B cell (primary cell): Measurements from ENCODE around the gene MEPCE. TPM values are rescaled to one million over a fixed set of nuclear protein-coding genes. Genes with fewer than 3 reads are reported as not detected.

Experiments
- ATAC-seq: fragments of 200-7000 bp; cut with Tn5 transposase; one replicate; pipeline ENCODE4 v1.10.0; 2021; ENCODE audit warnings: low read depth, mild to moderate bottlenecking, moderate number of reproducible peaks, moderate library complexity
- CTCF ChIA-PET: fragments of 350-600 bp; sonication (Branson Sonifier 250); formaldehyde crosslinking; loops from one replicate; lab custom pipeline; 2021; ENCODE audit warnings: antibody characterized with exemption, inconsistent platforms; lab: Charles Lee
- POLR2A ChIA-PET: fragments of 350-600 bp; sonication (Branson Sonifier 250); formaldehyde crosslinking; loops from one replicate; lab custom pipeline; 2021; ENCODE audit warnings: antibody characterized with exemption; lab: Charles Lee
- DNase-seq: peaks from one replicate; pipeline ENCODE4 v3.0.0; 2013
- H2AFZ ChIP-seq: 2 replicates; pipeline ENCODE4 v1.6.1; 2012; ENCODE audit warnings: mild to moderate bottlenecking, low read depth, low read length; ENCODE audit not compliant: insufficient read depth, poor library complexity, severe bottlenecking
- H3K27ac ChIP-seq, 2 donors: 1 replicate in 1 of 2; 2 replicates in 1 of 2; pipeline ENCODE4 v1.5.1; 2012 to 2013; ENCODE audit warnings: low read length in 2 of 2, mild to moderate bottlenecking in 2 of 2, moderate library complexity in 1 of 2
- H3K27me3 ChIP-seq, 4 experiments: fragments of 200-600 bp in 1 of 4; sonication (generic) in 1 of 4; replicated peaks in 1 of 4; 1 replicate in 2 of 4; 2 replicates in 2 of 4; pipeline versions ENCODE4 v1.6.1 to v1.7.0; 2013 to 2016; ENCODE audit warnings: low read length in 3 of 4, mild to moderate bottlenecking in 2 of 4, mixed read lengths in 1 of 4, moderate library complexity in 1 of 4; ENCODE audit not compliant: insufficient read depth in 4 of 4, control insufficient read depth in 3 of 4; ENCODE audit errors: control extremely low read depth in 1 of 4
- H3K36me3 ChIP-seq, 2 experiments: replicated peaks in 1 of 2; 1 replicate in 1 of 2; 2 replicates in 1 of 2; pipeline versions ENCODE4 v1.6.1 to v1.7.1; 2013; ENCODE audit warnings: low read length in 1 of 2; ENCODE audit not compliant: insufficient read depth in 2 of 2, control insufficient read depth in 1 of 2; ENCODE audit errors: control extremely low read depth in 1 of 2, extremely low read depth in 1 of 2
- H3K4me1 ChIP-seq, 2 donors: fragments of 200-600 bp in 1 of 2; sonication (generic) in 1 of 2; 1 replicate in 1 of 2; 2 replicates in 1 of 2; pipeline versions ENCODE4 v1.5.1 to v1.6.1; 2013 to 2017; ENCODE audit warnings: low read length in 2 of 2; ENCODE audit not compliant: control insufficient read depth in 2 of 2, insufficient read depth in 2 of 2
- H3K4me2 ChIP-seq: replicated peaks from 2 replicates; pipeline ENCODE3; 2012; ENCODE audit warnings: mild to moderate bottlenecking, low read depth, low read length; ENCODE audit not compliant: poor library complexity, severe bottlenecking
- H3K4me3 ChIP-seq, 5 experiments: fragments of 200-600 bp in 1 of 5; sonication (generic) in 1 of 5; 1 replicate in 3 of 5; 2 replicates in 2 of 5; pipeline versions ENCODE4 v1.5.1 to v1.7.0; 2011 to 2016; ENCODE audit warnings: low read length in 4 of 5, mild to moderate bottlenecking in 4 of 5, low read depth in 2 of 5, control low read depth in 1 of 5, moderate library complexity in 1 of 5; ENCODE audit not compliant: insufficient read depth in 1 of 5; ENCODE audit errors: control extremely low read depth in 1 of 5, extremely low read depth in 1 of 5
- H3K79me2 ChIP-seq: fragments of 200-600 bp; sonication (generic); one replicate; pipeline ENCODE4 v1.6.0; 2016; ENCODE audit warnings: low read length; ENCODE audit not compliant: control insufficient read depth, insufficient read depth
- H3K9ac ChIP-seq: fragments of 200-600 bp; sonication (generic); 2 replicates; pipeline ENCODE4 v1.6.1; 2017; ENCODE audit warnings: mild to moderate bottlenecking, low read length, moderate library complexity
- H3K9me3 ChIP-seq, 3 donors: one replicate each; pipeline versions ENCODE4 v1.6.1 to v1.7.1; 2013; ENCODE audit warnings: low read length in 2 of 3; ENCODE audit not compliant: control insufficient read depth in 2 of 3, insufficient read depth in 1 of 3; ENCODE audit errors: control extremely low read depth in 1 of 3
- H4K20me1 ChIP-seq: 2 replicates; pipeline ENCODE4 v1.6.0; 2012; ENCODE audit warnings: mild to moderate bottlenecking, low read length; ENCODE audit not compliant: insufficient read depth, control insufficient read depth, poor library complexity, severe bottlenecking
- H3K27ac Mint-ChIP-seq: one replicate; pipeline ENCODE4 v1.8.0; 2021; ENCODE audit warnings: mixed read lengths
- H3K27me3 Mint-ChIP-seq: one replicate; pipeline ENCODE4 v1.8.0; 2021; ENCODE audit warnings: mixed read lengths
- H3K4me1 Mint-ChIP-seq: one replicate; pipeline ENCODE4 v1.8.0; 2021; ENCODE audit warnings: mixed read lengths
- H3K4me3 Mint-ChIP-seq: one replicate; pipeline ENCODE4 v1.8.0; 2021; ENCODE audit warnings: mixed read lengths
- H3K9me3 Mint-ChIP-seq: one replicate; pipeline ENCODE4 v1.8.0; 2022; ENCODE audit warnings: mixed read lengths; ENCODE audit not compliant: insufficient read depth
- EZH2 ChIP-seq: IDR thresholded peaks from 2 replicates; pipeline ENCODE4 v1.6.1; 2012; ENCODE audit warnings: borderline replicate concordance, low read depth, mild to moderate bottlenecking, moderate library complexity, low read length; ENCODE audit not compliant: insufficient read depth, poor library complexity, severe bottlenecking
- WGBS: methylation state at CpG from one replicate; pipeline ENCODE4 v1.1.5; 2013; ENCODE audit warnings: missing lambda C conversion rate; ENCODE audit not compliant: insufficient coverage; 5-methylcytosine and 5-hydroxymethylcytosine counted together
- intact Hi-C: fragments of 100-400 bp; cut with micrococcal nuclease; formaldehyde crosslinking; loops from one replicate; pipeline ENCODE4 v1.10.0; 2022
- polyA plus RNA-seq: library from polyadenylated mRNA; depleted of rRNA; stranded (reverse); fragments of >200 nt; gene quantifications from 2 replicates; pipeline ENCODE4 v1.2.3, GENCODE V29; 2012
- total RNA-seq, 2 donors: library from RNA; stranded (reverse); fragments of 120-200 nt in 1 of 2; gene quantifications; 1 replicate in 1 of 2; 2 replicates in 1 of 2; pipeline versions ENCODE4 v1.2.3 to v1.2.4, GENCODE V29; 2013 to 2022
- TF ChIP-seq, protein P1 (sequence below): fragments of 200-600 bp; IDR thresholded peaks from one replicate; pipeline ENCODE4 v1.8.0; 2022; ENCODE audit warnings: antibody characterized with exemption, mild to moderate bottlenecking

Gene MEPCE
- total and polyA plus RNA-seq, 2 donors (not counting 1 experiment from before 2014, with no cell fraction given) = 54.5 to 90.6 TPM

DNA sequence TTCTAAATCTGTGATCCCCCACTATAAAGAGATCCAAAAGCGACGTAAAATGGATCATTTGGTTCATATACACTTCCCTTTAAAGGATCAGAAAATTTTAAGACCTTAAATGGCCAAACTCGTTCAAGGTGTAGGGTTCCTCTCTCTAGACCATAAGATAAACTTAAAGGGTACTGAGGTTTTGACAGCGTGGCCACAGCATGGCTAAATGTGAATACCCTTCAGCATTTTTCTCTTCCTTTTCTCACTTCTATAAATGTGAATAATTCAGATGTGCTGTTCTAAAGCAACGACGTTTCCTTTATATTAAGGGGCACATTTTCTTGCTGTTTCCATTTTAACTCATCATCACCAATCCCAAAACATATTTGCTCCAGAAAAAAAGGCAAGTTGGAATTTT is 6.3 kb upstream of the MEPCE start:
- ChIA-PET CTCF (interaction anchor here (0.6 to 1.1 kb wide), 2 partner anchors 228 to 291 kb away, joined by 3 read pairs; no protein-coding TSS in a partner anchor), POLR2A (no interaction called here)
- no peak overlapping the region for H2AFZ ChIP-seq
- WGBS = no CpG with 5 or more reads among the region's 6 CpGs
- peaks cover 5 to 7% of the 10 kb centered on the region in 2 donors for H3K4me1 ChIP-seq
- no peaks in the 10 kb centered on the region for H3K27me3 ChIP-seq
- H3K27ac ChIP-seq = no peak overlapping the region
- Mint-ChIP-seq H3K27me3 (no peaks in the 10 kb centered on the region), H3K27ac (no peak overlapping the region), H3K9me3 (no peaks in the 10 kb centered on the region), H3K4me3 (no peak overlapping the region), H3K4me1 (peaks cover 6% of the 10 kb centered on the region)
- intact Hi-C loops = no loop called here
- DNase-seq = no peak
- H3K36me3 ChIP-seq = peaks cover 1 to 3% of the 10 kb centered on the region in 2 experiments
- no peaks in the 10 kb centered on the region for H3K79me2 ChIP-seq
- no peak overlapping the region for H3K4me2 ChIP-seq
- H3K9me3 ChIP-seq = peaks cover 0 to 7% (median 0%) of the 10 kb centered on the region in 3 donors
- H3K9ac ChIP-seq = no peak overlapping the region
- H3K4me3 ChIP-seq = no peak overlapping the region
- no peak for ATAC-seq
- TF ChIP-seq, protein P1, sequence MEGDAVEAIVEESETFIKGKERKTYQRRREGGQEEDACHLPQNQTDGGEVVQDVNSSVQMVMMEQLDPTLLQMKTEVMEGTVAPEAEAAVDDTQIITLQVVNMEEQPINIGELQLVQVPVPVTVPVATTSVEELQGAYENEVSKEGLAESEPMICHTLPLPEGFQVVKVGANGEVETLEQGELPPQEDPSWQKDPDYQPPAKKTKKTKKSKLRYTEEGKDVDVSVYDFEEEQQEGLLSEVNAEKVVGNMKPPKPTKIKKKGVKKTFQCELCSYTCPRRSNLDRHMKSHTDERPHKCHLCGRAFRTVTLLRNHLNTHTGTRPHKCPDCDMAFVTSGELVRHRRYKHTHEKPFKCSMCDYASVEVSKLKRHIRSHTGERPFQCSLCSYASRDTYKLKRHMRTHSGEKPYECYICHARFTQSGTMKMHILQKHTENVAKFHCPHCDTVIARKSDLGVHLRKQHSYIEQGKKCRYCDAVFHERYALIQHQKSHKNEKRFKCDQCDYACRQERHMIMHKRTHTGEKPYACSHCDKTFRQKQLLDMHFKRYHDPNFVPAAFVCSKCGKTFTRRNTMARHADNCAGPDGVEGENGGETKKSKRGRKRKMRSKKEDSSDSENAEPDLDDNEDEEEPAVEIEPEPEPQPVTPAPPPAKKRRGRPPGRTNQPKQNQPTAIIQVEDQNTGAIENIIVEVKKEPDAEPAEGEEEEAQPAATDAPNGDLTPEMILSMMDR = no peak
- TF ChIP-seq EZH2 = no peak
- H4K20me1 ChIP-seq = no peaks in the 10 kb centered on the region

DNA sequence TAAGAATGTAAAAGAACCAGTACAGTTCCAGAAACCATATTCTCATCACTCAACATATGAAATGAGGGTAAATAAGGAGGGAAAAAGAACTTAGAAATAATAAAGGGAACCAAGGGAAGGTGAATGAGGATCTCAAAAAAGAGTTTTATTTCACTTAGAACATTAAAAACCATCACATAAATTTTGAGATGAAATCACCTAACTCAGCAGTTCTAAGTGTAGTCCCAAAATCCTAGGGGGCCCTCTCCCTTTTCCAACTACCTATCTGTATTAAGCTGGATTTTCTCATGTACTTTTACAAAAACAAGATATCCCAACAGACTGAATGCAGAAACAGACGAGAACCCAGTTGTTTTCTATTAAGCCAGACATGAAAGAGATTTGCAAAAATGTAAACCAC is 4.3 kb upstream of the MEPCE start:
- TF ChIP-seq, protein P1 = no peak
- no peak for TF ChIP-seq EZH2
- ChIA-PET POLR2A (no interaction called here), CTCF (interaction anchor here (0.5 to 1.6 kb wide), 3 partner anchors 18 to 354 kb away, joined by 3 to 5 read pairs (median 3); no protein-coding TSS in a partner anchor)
- H3K27ac Mint-ChIP-seq = no peak overlapping the region
- H4K20me1 ChIP-seq = peaks cover under 1% of the 10 kb centered on the region
- no peak overlapping the region for H3K4me2 ChIP-seq
- peaks cover 1 to 3% of the 10 kb centered on the region in 2 experiments for H3K36me3 ChIP-seq
- H2AFZ ChIP-seq = no peak overlapping the region
- intact Hi-C loops = no loop called here
- H3K4me3 Mint-ChIP-seq = no peak overlapping the region
- peaks cover 0 to 7% (median 0%) of the 10 kb centered on the region in 3 donors for H3K9me3 ChIP-seq
- peaks cover 5 to 7% of the 10 kb centered on the region in 2 donors for H3K4me1 ChIP-seq
- no peak overlapping the region for H3K27ac ChIP-seq
- ATAC-seq = no peak
- no CpG with 5 or more reads among the region's 1 CpG for WGBS
- no peak overlapping the region for H3K9ac ChIP-seq
- H3K27me3 ChIP-seq = no peaks in the 10 kb centered on the region
- H3K79me2 ChIP-seq = no peaks in the 10 kb centered on the region
- no peak for DNase-seq
- no peaks in the 10 kb centered on the region for H3K9me3 Mint-ChIP-seq
- peaks cover 9% of the 10 kb centered on the region for H3K4me1 Mint-ChIP-seq
- H3K27me3 Mint-ChIP-seq = no peaks in the 10 kb centered on the region
- H3K4me3 ChIP-seq = no peak overlapping the region
